GM12874 (cell line): Measurements from ENCODE around the gene IL23R.

ENCODE experiments used
- TF ChIP-seq, protein P1 (sequence below): IDR thresholded peaks from 2 replicates; pipeline ENCODE4 v1.5.1; 2011; ENCODE audit warnings: low read depth, mild to moderate bottlenecking, control low read depth, low read length, moderate library complexity; ENCODE audit not compliant: insufficient read depth

The IL23R gene

DNA sequence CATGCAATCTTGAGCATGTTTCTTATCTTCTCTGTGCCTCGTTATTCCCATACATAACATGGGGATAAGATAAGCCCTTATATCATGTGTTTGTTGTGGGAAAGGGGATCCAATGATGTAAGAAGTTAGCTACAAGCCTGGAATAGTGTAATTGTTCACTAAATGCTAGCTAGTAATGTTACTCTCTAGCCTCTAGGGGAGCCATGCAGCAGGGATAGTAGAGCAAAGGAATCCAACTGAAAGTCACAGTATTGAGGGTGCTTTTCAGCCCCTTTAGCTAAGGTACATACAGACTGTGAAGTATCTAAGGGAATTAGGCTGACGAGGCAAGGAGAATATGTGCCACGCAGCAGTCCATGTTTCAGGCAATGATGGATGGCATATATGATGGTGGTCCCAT lies 46.9 kb downstream of the IL23R start:
- TF ChIP-seq, protein P1, sequence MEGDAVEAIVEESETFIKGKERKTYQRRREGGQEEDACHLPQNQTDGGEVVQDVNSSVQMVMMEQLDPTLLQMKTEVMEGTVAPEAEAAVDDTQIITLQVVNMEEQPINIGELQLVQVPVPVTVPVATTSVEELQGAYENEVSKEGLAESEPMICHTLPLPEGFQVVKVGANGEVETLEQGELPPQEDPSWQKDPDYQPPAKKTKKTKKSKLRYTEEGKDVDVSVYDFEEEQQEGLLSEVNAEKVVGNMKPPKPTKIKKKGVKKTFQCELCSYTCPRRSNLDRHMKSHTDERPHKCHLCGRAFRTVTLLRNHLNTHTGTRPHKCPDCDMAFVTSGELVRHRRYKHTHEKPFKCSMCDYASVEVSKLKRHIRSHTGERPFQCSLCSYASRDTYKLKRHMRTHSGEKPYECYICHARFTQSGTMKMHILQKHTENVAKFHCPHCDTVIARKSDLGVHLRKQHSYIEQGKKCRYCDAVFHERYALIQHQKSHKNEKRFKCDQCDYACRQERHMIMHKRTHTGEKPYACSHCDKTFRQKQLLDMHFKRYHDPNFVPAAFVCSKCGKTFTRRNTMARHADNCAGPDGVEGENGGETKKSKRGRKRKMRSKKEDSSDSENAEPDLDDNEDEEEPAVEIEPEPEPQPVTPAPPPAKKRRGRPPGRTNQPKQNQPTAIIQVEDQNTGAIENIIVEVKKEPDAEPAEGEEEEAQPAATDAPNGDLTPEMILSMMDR, result peak; percentile 69

DNA sequence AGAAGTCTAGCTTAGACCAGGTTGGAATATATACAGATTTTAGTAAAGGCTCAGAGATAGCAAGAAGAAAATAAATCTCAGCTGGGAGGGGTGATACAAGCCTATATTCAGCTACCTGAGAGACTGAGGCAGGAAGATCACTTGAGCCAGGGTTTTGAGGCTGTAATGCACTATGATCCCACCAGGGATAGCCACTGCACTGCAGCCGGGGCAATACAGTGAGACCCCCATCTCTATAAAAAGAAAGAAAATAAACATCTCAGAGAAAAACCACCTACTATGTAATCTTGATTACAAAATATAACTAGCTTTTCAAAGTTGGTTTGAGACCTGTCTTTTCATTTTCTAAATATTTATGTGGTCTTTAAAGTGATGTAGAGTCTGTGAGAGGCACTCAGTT lies 47.7 kb downstream of the IL23R start:
- TF ChIP-seq, protein P1, result no peak

DNA sequence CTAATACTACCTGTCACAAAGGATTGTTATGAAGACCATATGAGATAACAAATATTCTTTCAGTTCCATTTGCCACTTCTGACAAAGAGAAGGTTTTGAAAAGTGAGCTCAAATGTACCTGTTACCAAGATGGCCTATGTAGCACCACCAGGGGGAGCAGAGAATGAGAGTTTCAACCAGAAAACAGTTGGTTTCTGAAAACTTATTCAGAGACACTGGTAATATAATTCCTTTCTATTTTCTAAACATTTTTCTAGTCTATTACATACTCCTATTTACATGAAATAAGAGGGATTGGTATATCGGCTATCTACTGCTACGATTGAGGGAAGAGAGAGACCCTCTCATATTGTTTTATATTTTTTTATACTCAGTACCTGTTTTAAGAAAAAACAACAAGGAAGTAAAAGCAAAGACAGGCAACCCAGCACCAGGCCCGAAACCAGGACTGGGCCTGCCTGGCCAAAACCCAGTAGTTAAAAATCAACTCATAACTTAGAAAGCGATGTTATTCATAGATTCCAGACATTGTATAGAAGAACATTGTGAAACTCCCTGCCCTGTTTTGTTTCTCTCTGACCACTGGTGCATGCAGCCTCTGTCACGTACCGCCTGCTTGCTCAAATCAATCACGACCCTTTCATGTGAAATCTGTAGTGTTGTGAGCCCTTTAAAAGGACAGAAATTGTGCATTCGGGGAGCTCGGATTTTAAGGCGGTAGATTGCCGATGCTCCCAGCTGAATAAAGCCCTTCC lies 48.3 kb downstream of the IL23R start:
- TF ChIP-seq, protein P1, result peak; percentile 51

DNA sequence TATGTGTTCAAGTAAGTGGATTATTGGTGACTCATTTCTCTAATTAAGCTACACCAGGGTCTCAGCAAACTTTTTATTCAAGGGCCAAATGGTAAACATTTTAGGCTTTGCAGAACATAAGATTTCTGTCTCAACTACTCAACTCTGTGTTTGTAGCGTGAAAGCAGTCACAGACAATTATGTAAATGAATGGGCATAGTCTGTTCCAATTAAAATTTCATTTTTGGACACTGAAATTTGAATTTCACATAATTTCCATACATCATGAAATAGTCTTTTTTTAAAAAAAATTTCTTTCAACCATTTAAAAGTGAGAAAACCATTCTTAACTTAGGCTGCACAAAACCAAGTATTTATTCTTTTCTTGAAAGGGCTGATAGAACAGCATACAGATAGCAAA lies 50.1 kb downstream of the IL23R start:
- TF ChIP-seq, protein P1, result no peak

DNA sequence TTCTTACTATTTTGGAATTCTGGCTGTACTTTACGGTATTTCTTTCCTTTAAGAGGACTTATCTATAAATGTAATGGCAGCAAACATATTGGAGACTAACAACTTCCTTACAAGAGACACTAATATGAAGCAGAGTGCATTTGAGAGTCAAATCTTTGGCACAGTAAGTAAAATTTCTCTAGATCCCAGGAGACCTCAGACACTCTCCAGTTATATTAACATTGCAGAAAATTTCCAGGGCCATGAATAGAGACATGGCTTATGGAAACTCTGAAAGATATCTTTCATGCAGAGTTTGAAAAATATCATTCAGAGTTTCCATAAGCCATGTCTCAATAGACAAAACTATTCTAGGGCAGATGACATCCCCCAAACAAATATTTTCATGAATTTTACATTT lies 51.2 kb downstream of the IL23R start:
- TF ChIP-seq, protein P1, result no peak

DNA sequence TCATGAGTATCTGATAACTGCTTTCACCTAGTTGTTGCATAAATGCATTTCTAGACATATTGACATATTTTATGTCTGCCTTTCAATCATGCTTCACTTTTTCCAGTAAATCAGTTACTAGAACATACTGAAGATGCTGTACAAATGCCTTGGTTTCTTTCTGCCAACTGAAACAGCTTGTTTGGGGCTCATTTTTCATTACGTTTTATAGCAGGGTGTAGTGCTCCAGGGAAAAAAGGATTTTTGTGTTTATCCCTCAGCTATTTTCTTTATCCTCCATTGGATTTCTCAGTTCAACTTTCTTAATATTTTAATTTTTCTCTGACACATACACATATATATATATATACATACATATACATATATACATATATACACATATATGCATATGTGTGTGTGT lies 51.7 kb downstream of the IL23R start:
- TF ChIP-seq, protein P1, result no peak

DNA sequence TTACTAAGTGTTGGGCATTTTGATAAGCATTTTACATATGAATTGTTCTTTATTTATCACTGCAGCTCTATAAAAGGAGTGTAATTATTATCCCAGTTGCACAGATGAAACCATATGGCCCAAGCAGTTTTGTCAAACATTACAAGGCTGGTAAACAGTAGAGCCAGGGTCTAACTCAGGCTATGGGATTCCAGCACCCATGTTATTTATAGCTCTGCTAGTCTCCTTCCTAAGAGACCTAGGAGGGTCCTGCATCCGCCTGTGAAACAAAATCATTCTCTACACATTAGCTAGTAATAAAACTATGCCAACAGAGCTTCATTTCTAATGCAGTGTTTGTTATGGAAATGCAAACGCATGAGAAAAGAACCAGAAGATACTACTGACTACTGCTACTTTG lies 58.6 kb downstream of the IL23R start:
- TF ChIP-seq, protein P1, result no peak
